SW480 (cell line): ENCODE measurements around the gene PBXIP1.
A peak's percentile ranks its signal among the peaks of the same experiment; 100 is the strongest.

Experiments
- DNase-seq: peaks from one replicate; pipeline ENCODE4 v3.0.0-alpha.2; 2016; ENCODE audit warnings: low spot score

PBXIP1 gene, protein sequence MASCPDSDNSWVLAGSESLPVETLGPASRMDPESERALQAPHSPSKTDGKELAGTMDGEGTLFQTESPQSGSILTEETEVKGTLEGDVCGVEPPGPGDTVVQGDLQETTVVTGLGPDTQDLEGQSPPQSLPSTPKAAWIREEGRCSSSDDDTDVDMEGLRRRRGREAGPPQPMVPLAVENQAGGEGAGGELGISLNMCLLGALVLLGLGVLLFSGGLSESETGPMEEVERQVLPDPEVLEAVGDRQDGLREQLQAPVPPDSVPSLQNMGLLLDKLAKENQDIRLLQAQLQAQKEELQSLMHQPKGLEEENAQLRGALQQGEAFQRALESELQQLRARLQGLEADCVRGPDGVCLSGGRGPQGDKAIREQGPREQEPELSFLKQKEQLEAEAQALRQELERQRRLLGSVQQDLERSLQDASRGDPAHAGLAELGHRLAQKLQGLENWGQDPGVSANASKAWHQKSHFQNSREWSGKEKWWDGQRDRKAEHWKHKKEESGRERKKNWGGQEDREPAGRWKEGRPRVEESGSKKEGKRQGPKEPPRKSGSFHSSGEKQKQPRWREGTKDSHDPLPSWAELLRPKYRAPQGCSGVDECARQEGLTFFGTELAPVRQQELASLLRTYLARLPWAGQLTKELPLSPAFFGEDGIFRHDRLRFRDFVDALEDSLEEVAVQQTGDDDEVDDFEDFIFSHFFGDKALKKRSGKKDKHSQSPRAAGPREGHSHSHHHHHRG

DNA sequence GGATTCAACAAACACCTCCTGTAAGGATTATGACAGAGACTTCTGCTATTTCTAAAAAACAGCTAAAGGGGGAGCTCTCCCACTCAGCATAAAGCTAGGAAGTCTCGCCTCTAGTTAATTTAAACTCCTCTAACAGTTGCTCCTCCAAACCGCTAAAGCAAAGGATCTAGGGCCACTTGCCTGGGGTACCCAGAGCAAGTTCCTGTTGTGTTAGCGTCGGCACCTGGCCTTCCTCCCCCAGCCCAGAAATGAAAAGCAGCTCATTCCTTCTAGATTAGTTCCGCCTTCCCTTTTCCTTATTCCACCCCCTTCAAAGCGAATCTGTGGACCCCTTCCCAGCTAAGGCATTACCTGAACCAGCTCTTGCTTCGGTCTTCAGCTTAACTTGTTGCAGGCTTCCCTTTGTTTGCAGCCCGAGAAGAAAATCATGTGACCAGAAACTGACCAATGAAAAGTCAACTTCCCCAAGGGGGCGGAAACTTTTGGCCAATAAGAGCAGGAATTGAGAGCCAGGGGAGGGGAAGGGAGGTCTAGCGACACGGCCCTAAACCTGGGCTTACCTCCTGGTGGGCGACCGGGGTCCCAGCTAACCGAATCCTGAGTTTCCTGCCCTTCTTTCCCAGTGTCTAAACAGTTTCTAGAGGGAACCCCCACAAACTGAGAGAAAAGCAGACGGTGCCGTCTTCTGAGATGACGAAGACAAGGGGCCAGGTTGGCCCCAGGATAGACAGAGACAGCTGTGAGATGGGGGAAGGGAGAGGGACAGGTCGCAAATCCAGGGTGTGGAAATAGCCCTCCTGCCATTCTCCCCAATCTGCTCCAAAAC is at the start of gene PBXIP1:
Gene PBXIP1 (minus strand): TSS at position 382 of the 826 bp plus-strand sequence. CDS start 2,378 bp downstream, outside the sequence.
- peak; percentile 84 for DNase-seq

GRCh38 chr1:155005076-155006011 is 49.4 kb upstream of the PBXIP1 start:
- DNase-seq = no peak

DNA sequence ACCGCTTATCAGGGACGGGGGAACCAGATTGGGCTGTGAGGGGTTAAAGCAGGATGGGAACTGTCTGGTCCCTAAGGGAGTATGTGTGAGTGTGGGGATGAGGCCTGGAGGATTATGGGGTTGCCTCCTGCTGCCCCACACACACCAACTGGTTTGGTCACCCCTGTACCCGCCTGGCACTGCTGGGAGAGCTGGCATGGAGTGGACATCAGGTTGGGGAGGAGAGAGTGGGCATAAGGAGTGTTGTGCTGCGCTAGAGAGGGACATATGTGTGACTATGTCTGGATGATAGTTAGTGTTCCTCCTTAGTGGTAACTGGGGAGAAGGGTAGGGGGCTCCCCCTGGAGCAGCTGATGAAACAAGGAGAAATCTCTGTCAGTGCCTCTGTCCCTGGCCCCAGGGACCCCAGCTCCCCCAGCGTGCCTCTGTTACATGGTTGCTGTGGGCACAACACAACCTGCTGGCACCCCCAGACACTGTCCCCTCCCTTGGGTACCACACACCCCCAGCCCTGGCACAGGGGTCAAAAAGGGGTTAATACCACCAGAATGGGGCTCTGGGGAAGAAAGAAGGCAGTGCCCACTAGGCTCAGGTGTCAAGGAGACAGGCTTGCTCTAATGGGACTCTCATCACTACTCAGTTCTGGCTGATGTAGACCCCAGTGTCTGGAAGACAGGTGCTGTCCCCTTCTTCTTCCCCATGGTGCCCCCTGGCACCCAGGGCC is 48.6 kb upstream of the PBXIP1 start:
- no peak for DNase-seq

- DNase-seq = peak; percentile 49
These were observed 48.0 kb upstream of the PBXIP1 start for GRCh38 chr1:155003766-155004351.

- peak; percentile 50 for DNase-seq
These were observed 47.4 kb upstream of the PBXIP1 start for GRCh38 chr1:155003227-155003765.

DNA sequence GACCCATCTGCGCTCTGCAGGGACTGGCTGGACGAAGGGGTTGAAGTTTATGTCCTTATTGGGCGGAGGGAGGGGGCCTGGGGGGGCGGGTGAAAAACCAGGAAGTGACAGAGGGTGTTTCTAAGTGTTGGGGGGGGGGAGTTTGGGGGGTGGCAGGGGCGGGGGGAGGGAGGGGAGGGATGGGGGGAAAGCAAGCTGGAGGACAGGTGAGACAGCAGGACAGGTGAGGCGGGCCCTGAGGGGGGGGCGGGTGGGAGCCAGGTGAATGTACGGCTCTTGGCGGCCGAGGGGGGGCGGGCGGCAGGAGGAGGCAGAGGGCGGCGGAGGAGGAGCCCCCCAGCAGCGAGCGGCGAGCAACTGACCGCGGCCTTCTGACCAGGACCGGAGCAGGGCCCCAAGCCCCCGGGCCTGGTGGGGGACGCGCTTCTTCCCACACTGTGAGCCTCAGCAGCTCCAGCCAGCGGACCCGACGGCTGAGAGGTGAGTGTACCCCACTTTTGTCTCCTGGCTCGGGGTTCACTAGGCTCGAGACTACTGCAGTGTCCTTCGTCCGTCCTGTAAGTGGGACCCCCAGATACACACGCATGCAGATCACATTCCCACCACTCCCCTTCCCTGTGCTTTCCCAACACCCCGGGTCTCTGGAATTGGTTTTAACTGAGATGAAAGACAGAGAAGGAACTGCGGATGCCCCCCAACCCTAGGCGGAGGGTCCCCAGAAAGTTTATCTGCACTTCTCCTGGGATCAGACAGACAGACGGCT is 46.7 kb upstream of the PBXIP1 start, which contains the start of gene ZBTB7B:
Gene ZBTB7B (plus strand): TSS at position 339 of the 763 bp plus-strand sequence. CDS start 11,859 bp downstream, outside the sequence.
- DNase-seq = no peak

GRCh38 chr1:155001675-155002463 is 46.0 kb upstream of the PBXIP1 start:
- peak; percentile 99 for DNase-seq

GRCh38 chr1:155001425-155001674 is 45.5 kb upstream of the PBXIP1 start:
- DNase-seq = no peak

GRCh38 chr1:155000726-155001424 is 45.0 kb upstream of the PBXIP1 start:
- DNase-seq = peak; percentile 91

DNA sequence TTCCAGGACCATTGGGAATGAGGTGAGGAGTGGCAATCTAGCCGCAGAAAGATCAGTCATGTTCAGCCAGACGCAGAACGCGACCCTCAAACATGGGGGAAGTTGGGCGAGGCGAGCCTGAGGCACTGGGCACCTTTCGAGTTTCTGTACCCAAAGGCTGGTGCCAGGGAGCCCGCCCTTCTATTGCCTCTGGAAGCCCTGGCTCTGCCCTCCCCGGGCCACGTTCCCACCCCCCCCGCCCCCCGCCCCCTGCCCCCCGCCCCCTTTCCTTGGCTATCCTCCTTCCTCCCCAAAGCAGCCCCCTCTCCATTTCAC is 44.5 kb upstream of the PBXIP1 start:
- no peak for DNase-seq

DNA sequence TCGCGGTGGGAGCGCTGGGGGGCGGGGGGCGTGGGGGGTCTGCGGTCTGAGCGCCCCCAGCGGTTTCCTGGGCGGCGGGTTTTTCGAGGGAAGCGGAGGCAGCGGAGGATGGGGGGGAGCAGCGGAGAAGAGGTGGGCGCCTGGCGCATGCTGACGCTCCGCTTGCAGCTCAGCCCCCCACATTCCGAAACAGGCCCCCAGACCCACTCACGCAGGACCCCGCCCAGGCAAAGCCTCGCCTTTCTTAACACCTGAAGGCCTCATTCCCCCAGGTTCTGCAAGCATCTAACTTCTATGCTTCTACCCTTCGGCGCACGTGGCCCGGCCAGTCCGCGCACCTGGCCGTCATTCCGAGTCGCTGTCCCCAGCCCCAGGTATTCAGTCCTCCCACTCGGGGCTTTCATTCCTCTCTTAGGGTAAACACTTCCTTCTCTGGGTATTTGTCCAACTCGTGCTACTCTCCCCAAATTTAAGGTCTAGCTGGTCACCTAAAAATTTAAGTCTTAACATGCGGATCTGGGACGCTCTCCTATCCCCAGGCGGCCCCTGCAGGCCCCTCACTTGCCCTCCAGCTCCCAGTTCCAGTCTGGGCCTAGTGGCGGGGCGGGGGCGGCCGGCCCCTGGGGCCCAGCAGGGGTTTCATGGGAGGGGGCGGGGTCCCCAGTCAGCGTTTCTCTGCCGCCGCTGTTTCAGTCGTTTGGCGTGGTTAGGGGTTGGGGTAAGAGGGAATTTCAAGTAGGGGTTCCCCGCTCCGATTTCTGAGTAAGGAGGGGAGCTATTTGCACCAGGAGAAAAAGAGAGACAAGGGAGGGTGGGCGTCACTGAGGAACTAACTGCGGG is 43.9 kb upstream of the PBXIP1 start:
- peak; percentile 72 for DNase-seq

DNA sequence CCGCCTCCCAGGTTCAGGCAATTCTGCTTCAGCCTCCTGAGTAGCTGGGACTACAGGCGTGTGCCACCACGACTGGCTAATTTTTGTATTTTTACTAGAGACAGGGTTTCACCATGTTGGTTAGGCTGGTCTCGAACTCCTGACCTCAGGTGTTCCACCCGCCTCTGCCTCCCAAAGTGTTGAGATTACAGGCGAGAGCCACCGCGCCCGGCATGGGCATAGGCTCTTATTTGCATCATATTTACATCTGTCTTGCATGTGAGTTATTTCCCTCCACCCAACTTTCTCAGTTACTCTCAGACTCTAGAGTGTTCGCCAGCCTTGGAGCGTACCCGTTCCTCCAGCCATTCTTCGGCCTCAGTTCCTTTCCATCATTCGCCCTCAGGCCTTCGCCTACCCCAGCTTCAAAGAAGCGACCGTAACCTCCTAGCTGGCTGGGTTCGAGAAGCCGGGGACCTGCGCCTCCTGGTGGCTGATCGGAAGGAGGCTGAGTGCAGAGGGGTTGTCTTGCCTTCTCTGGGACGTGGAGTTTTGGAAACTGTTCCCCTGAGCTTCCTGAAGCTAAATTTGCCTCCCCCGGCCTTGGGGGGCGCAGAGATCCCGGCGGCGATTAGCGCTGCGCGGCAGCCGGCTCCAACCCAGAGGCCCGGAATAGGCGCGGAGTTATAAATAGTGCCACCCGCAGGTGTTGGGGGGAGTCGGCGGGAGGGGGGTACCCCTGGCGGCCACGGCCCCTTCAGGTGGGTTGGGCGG is 43.1 kb upstream of the PBXIP1 start:
- peak; percentile 84 for DNase-seq

DNA sequence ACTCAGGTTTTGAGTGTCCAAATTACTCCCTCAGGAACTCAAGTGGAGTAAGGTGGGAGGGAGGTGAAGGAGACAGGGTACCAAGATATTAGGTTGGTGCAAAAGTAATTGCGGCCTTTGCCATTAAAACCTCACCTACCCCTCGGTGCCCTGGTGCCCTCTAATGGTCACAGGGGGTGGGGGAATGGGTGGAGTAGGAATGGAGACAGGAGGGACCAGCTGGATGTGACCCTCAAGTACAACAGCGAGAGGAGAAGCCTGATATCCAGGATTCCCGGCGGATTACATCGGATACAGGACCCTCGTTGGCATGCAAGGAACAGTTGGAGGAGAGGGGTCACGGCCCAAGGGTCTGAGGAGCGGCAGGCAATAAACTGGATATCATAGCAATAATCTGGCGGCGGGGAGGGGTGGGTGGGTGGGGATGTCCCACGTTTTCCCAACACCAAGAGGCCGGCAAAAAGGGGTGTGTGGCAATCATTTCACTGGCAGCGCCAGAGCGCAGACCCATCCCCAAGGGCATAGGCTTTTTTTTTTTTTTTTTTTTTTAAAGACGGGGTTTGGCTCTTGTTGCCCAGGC is 42.4 kb upstream of the PBXIP1 start:
- DNase-seq = no peak

DNA sequence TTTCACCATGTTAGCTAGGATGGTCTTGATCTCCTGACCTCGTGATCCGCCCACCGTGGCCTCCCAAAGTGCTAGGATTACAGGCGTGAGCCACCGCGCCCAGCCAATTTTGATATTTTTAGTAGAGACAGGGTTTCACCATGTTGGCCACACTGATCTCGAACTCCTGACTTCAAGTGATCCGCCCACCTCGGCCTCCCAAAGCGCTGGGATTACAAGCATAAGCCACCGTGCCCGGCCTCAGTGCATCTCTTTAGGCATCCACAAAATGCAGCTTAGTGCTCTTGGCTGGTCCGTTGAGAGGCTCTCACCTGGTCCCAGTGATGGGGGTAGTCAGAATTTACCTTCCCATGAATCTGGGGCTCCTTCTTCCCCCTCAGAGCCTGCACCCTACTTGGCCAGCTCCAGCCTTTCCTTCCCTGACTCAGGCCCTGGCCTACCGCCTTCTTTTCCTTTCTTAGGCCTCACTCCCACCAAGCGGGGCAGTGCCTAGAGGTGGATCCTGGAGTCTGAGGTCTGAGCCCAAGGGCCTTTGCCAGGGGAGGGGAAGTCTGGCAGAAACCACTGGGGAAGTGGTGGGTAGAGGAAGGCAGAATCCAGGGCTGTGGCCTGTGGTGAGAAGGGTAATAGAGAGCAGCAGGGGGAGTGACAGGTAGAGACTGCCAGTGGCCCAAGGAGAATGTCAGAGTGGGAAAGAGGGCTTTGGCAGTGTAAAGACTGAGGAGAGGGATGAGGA is 41.2 kb upstream of the PBXIP1 start:
- DNase-seq = no peak

DNA sequence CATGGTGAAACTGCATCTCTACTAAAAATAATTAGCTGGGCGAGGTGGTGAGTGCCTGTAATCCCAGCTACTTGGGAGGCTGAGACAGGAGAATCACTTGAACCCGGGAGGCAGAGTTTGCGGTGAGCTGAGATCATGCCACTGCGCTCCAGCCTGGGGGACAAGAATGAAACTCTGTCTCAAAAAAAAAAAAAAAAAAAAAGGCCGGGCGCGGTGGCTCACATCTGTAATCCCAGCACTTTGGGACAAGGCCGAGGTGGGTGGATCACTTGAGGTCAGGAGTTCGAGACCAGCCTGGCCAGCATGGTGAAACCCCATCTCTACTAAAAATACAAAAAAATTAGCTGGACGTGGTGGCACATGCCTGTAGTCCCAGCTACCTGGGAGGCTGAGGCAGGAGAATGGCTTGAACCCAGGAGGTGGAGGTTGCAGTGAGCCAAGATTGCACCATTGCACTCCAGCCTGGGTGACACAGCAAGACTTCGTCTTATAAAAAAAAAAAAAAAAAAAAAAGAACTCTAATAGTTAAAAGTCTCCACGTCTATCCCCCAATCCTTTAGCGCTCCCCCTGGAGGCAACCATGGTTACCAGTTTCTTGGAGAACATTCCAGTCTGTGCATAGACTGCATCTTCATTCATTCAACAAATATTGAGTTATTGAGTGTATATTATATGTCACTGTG is 39.5 kb upstream of the PBXIP1 start:
- DNase-seq = peak; percentile 29
